Activated T-cell treated with anti-CD3 and anti-CD28 coated beads, Interleukin-2, amount 50 U/mL, for 1 hour (primary cell): ENCODE data around the gene SBK3.
"Not testable (repeated sequence)": the region's sequence is repeated elsewhere in the genome, so short reads cannot be mapped to it uniquely, and the experiment has no call there.

ENCODE experiments used
- DNase-seq: peaks from one replicate; pipeline ENCODE4 v3.0.0-alpha.2; 2020

The SBK3 gene, protein sequence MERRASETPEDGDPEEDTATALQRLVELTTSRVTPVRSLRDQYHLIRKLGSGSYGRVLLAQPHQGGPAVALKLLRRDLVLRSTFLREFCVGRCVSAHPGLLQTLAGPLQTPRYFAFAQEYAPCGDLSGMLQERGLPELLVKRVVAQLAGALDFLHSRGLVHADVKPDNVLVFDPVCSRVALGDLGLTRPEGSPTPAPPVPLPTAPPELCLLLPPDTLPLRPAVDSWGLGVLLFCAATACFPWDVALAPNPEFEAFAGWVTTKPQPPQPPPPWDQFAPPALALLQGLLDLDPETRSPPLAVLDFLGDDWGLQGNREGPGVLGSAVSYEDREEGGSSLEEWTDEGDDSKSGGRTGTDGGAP

DNA sequence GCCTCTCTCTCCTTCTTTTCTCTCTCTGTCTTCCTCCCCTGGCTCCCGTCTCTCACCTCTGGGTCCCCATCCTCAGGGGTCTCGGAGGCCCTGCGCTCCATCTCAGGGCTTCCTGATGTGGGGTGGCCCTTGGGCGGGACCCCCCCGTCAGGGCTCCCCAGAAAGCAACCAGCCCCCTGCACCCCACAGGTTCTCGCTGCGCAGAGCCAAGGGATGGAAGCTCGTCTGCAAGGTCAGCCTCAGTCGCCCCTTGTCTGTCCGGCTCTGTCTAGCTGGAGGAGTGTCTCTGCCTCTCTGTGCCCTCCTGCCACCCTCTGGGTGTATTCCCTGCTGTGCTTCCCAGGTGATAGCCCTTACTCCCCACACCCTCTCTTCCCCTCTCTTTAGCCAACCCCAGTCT, at the start of gene SBK3:
Gene SBK3, minus strand, starts transcription at position 101 of the 400 bp plus-strand sequence. Its CDS starts 0 bp downstream, at position 101.
- no peak for DNase-seq

DNA sequence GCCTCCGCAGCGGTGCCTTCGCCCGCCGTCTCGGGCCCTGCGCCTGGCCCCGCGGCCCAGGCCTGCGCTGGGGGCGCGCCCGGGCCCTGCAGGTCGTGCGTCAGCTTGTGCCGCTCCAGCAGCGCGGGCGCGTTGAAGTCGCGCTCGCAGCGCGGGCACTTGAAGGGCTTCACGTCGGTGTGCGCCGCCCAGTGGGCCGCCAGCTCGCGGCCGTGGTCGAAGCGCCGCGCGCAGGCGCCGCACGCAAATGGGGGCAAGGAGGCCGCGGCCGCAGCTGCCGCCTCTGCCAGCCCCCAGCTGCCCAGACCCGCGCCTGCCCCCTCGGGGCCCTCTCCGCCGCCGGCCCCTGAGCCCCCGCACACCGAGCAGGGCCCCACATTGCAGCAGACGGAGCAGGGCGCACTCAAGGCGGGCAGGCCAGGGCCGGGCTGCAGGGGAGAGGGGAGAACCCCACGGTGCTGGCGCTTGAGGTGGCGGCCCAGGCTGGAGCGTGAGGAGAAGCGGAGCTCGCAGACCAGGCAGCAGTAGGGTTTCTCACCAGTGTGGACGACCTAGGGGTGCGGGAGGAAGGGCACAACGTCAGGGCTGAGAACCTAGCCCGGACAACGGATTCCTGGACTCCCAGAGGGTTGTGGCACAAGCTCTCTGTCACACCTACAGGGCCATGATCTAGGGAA, 47.9 kb upstream of the SBK3 start:
- DNase-seq: no peak

DNA sequence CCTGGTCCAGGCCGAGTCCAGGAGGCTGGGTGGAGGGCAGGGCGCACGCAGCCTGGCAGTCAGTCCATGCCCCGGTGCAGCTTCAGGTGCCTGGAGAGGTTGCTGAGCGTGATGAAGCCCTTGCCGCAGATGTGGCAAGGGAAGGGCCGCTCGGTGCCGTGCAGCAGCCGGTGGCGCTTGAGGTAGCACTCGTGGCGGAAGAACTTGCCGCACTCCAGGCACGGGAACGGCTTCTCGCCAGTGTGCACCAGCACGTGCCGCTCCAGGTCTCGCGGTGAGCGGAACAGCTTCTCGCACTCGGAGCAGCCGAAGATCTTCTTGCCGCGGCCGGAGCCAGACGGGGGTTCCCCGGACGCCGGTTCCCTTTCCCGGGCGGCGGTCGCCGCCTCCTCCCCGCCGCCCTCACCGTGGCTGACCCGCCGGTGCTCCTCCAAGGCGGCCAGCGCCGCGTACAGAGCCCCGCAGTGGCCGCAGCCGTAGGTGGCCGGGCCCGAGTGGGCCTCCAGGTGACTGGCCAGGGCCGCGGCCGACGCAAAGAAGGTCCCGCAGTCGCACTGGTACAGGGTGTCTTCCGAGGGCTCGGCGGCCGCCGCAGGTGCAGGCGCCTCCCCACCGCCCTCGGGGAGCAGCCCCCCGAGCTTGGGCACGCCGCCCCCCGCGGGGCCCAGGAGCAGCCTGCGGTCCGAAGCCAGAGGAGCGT, 47.2 kb upstream of the SBK3 start:
- DNase-seq: no peak

DNA sequence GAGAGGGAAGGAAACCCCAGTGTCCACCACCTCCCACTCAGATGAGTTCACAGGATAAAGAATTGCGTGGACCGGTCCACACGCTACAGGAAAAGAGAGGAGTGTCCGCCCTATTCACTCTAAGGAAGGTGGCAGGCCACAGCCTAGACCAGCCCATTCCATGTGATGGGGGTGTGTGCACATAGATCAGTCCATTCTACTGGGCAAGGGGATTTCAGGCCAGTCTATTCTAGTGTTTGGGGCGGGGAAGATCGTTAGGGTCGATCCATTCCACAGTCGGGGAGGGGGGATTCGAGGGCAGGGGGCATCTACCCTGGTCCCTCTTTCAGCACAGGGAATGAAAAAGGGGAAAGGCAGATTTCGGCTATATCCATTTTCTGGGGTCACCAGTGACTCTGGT, 46.2 kb upstream of the SBK3 start:
- no peak for DNase-seq

DNA sequence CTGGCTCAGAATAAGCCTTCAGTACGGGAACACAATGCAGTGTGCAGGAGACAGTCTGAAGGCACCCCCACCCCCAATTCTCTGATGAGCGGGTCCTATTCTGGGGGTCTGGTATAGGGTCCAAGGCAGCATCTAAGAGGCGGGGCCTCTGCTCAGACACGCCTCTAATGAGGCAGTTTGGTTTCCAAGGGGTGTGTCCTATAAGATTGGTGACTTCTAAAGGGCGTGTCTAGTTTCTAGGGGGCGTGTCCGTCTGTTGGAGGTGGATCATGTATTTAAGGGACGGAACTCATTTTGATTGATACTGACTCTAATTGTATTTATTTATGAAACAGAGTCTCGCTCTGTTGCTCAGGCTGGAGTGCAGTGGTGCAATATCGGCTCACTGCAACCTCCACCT, 45.3 kb upstream of the SBK3 start:
- no peak for DNase-seq

DNA sequence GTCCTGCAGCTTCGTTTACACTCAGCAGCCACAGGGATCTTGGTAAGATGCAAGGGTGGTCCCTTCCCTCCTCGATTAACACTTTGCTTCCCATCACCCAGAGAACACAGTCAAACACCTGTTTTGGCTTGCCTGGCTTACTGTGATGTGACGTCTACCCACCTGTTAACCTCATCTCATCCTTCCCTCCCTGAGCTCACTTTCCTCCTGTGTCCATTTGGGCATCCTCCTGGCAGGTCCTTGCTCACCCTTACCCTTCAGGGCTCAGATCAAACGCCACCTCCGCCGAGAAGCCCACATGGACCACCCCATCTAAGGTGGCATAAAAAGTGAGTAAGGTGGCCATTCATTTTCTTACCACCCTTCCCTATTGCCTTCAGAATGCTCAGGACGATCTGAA, 44.8 kb upstream of the SBK3 start:
- DNase-seq: no peak

DNA sequence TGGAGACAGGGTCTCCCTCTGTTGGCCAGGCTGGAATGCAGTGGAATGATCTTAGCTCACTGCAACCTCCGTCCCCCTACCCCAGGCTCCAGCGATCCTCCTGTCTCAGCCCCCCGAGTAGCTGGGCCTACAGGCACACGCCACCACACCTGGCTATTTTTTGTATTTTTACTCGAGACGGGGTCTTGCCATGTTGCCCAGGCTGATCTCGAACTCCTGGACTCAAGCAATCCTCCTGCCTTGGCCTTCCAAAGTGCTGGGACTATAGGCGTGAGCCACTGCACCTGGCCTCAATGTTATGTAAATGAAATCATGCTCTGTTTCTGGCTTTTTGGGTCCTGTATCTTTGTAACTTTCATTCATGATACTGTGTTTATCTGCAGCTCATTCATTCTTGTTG, 43.4 kb upstream of the SBK3 start:
- DNase-seq: no peak

DNA sequence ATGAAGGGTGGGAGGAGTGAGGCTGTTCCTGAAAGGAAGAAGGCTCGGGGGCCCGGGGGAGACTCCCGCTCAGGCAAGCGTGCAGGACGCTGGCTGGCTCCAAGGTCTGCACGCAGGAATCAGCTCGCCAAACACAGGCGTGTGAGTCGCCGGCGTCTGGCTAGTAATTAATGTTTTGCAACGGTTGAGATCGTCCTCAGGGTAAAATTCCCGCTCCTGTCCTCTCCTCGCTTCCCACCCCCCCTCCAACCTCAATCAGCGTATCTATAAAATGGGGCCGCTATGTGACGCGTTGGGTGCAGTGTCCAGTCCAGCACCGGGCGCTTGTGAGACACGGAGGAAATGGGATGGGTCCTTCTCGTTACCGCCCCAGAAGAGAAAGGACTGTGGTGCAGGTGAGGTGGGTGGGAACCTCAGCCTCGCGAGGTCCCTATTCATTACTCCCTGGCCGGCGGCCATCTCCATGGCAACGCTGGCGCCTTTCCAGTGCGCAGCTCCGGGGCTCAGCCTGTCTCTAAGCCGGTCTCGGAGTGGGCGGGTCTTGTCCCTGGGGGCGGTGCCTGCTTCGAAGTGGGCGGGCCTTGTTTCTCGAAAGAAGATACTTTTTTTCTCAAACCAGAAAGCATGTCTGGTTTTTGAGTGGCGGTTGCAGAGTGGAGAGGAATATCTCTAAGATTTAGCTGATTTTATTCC, 41.8 kb upstream of the SBK3 start:
- peak; percentile 96 for DNase-seq

DNA sequence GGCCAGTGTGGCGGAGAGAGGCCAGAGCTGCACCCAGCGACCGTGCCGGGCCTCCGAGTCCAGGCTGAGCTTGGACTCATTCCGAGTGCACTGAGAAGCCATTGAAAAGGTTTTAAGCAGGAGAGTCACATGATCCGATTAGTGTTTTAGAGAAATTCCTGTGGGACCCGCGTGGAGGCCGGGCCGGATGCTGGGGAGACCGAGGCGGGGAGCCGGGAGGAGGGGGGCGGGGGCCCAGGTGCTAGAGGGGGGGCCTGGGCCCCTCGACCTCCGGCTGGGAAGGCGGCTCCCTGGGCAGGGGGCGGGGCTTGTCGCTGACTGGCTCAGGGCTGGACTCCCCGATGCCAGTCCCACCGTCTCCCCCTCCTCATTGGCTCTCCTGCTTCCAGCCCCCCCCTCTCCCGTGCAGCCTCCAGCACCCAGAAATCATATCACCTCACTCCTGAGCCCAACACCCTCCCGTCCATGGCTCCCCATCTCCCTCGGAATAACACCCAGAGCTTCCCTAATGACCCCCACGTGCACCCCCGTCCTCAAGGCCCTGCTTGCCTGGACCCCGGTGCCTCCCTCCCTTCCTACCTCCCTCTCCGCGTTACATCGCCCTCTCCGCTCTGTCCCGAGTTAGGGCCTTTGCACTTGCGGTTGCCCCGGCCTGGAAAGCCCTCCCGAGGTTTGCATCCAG, 40.5 kb upstream of the SBK3 start:
- peak; percentile 49 for DNase-seq

DNA sequence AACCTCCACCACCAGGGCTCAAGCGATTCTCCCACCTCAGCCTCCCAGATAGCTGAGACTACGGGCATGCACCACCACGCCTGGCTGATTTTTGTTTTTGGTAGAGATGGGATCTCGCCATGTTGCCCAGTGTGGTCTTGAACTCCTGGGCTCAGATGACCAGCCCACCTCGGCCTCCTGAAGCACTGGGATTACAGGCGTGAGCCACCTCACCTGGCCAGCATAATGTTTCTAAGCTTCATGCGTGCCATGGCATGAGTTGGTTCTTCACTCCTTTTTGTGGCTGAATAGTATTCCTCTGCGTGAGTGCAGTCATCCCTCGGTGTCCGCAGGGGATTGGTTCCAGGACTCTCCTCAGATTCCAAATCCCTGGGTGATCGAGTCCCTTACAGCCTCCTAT, 39.5 kb upstream of the SBK3 start:
- no peak for DNase-seq

DNA sequence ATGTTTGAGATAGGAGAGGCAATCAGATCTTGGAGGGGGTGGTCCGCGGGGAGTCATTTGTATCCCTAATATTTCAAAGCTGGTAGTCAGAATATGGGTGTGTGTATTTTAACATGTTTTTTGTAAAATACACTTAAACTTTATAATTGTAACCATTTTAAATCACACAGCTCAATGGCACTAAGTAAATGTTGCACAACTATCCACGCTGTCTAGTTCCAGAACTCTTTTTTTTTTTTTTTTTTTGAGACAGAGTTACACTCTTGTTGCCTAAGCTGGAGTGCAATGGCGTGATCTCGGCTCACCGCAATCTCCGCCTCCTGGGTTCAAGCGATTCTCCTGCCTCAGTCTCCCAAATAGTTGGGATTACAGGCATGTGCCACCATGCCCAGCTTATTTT, 38.6 kb upstream of the SBK3 start:
- not testable (repeated sequence) for DNase-seq

DNA sequence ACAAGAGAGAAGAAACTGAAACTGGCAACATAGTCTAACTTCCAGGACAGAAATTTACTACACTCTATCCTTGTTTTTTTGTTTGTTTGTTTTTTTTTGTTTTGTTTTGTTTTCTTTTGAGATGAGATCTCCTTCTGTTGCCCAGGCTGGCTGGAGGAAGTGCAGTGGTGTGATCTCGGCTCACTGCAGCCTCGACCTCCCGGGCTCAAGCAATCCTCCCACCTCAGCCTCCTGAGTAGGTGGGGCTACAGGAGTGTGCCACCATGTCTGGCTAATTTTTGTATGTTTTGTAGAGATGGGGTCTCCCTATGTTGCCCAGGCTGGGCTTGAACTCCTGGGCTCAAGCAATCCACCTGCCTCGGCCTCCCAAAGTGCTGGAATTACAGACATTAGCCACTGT, 36.9 kb upstream of the SBK3 start:
- not testable (repeated sequence) for DNase-seq

DNA sequence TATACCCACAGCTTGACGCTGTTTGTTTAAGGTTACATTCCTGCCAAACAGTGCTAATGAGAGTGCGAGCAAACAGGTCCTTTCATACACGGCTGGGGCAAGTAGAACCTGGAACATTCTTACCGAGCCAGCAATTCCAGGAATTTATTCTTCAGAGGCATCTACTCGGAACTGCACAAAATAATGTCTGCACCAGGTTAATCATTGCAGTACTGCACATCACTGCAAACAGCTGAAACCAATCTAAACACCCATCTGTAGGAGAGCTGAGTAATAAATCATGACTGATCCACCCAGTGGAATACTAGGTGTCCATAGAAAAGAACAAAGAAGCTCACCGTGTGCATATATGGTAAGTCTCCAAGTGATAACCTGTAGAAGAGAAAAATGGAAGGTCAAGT, 36.5 kb upstream of the SBK3 start:
- no peak for DNase-seq

DNA sequence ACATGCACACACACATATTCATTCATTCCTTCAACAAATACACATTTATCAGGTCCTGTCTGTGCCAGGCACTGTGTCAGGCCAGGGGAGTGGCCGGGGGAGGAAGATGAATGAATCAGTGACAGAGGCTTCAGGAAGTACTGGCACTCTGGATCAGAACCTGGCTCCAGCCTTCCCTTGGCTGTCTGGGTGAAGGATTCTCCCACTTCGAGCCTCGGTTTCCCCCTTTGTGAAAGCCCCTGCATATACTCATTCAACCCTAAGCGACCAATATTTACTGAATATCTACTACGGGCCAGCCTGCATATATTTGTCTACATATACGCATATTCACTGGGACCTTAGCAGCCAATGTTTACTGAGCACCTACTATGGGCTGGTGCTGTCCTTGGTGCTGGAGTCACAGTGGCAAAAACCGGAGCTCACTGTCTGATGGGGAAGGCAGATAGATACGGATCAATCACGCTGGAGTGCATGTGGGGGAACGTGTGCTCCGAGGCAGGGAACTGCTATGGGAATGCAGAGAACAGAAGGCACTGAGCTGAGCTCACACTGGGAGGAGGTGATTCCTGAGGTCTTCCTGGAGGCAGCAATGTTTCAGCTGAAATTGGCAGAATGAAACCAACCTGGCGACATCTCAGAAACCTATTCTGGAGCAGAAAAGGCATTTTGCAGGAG, 35.9 kb upstream of the SBK3 start:
- no peak for DNase-seq

DNA sequence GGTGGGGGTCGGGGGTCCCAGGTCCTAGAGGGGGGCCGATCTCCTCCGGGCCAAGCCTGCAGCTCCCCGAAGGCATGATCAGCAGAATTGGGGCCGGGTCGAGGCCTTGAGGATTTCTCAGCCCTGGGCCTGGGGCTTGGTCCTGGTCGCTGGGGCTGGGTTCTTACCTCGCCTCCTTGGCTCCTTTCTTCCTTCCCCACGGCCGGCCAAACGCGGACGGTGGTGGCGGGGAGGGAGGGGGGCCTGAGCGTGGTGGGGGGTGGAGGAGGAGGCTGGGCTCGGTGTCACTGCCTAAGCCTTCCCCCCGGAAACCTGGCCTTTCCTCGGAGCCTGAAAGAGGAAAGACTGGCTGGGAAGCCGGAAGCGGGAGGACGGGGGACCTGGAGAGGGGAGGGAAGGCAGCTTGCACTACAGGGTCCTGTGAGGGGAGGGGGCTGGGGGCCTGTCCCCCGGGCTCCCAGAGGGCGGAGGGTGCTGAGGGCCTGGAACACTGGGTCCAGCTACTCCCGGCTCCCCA, 35.3 kb upstream of the SBK3 start, which contains the start of gene ZNF579:
Gene ZNF579, minus strand, starts transcription at position 221 of the 517 bp plus-strand sequence. CDS start 1,209 bp downstream, outside the sequence.
- DNase-seq: peak; percentile 76

DNA sequence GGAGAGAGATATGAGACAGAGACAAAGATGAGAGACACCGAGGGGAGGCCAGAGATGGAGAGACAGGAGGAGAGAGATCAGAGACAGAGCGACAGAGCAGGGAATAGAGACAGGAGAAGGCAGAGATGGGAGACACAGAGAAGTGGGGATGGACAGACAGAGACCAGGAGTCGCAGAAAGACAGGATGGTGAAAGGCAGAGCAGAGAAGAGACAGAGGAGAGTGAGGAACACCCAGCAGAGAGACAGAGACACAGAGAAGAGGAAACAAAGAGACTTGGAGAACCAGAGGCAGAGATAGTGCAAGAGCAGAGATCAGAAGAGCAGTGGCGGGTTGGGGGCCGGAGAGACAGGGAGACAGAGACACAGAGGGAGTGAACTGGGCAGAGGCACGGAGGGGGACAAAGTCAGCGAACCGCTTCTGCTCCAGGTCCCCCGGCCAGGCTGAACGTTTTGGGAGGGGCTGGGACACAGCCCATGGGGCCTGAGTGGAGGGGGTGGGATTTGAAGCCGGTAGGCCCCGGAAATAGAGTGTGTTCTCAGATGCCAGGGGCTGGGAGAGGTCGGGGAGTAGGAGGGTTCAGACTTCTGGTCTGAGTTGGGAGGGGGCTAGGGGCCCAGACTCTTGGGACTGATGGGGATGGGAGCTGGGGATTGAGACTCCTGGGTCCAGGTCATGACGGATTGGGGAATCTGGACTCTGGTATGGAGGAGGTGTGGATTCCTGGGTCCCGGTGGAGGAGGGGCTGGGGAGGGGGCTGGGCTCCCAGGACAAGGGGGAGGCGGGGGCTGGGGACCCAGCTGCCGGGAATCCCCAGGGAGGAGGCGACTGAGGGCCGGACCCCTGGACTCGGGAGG, 34.7 kb upstream of the SBK3 start:
- no peak for DNase-seq

DNA sequence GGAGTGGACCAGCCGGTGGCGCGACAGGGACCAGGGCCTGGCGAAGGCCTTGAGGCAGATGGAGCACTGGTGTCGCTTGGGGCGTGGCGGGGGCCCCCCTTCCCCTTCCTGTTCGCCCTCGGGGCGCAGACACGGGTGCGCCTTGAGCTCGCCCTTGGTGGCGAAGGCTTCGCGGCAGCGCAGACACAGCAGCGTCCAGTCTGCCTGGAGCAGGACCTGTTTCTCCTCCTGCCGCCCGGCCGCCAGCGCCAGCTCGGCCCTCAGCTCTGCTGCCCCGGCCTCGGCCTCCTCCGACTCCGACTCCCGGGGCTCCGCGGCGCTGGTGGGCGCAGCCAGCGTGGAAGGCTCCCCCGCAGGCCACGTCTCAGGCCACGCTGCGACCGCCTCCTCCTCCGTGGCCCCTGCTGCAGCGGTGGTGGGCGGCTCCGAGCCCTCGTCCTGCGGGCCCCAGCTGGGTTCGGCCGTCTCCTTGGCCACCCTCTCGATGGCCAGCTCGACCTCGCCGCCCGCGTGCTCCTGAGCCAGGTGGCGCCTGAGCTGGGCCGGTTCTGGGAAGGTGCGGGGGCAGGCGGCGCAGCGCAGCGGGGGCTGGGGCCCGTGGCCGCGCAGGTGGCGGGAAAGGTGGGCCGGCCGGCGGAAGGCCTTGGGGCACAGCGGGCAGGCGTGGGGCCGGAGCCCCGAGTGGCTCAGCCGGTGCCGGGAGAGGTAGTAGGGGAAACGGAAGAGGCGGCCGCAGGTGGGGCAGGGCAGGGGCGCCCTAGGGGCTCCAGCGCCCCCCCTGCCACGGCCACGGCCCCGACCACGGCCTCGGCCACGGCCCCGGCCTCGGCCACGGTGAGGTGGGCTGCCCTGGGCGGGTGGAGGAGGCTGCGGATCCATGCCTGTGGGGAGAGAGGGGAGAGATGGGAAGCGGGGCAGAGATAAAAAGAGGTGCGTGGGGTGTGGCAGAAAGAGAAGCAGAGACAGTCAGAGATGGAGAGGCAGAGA, 33.7 kb upstream of the SBK3 start:
- no peak for DNase-seq

DNA sequence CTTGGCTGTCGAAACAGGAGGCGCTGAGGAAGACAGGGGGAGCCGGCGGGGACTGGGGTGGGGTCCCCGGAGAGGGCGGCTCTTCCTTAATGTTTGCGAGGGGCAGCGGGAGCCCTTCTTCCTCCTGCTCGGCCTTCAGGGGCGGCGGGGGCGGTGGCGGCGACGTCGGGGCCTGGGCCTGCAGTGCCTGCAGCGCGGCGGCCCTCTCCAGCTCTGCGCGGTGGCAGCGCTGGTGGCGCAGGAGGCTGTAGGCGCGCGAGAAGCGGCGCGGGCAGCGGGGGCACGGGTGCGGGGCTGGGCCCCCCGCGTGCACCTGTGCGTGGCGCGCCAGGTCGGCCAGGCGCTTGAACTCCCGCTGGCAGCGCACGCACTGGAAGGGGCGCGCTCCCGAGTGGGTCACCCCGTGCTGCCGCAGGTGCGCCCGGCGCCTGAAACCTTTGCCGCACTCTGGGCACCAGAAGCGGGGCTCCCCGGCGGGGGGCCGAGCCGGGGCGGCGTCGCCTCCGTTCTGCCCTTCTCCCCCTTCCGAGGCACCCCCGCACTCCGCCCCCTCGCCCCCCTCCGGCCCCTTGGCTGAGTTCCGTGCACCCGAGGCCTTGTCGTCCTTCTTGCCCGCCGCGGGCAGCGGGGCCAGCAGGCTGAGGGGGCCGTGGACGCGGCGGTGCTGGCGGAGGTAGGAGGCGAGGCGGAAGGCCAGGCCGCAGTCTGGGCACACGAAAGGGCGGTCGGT, 32.9 kb upstream of the SBK3 start:
- no peak for DNase-seq

DNA sequence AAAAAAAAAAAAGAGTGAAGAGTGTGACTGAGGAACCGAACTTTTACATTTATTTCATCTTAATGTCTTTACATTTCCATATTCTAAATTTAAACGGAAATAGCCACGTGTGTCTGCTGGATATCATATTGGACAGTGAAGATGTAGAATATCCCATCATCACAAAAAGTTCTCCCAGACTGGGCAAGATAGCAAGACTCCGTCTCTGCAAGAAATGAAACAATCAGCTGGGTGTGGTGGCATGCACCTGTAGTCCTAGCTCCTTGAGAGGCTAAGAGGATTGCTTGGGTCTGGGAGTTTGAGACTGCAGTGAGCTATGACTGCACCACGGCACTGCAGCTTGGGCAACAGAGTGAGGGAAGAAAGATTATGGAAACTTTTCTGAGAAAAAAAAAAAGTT, 31.4 kb upstream of the SBK3 start:
- no peak for DNase-seq
